HG03097 (cell line): ENCODE measurements around the gene CEL.

Source experiments
- ATAC-seq: cut with Tn5 transposase; IDR thresholded peaks from one replicate; pipeline ENCODE4 v1.9.1; 2021; ENCODE audit not compliant: unreplicated experiment, low FRiP score

Gene CEL

GRCh38 chr9:133101356-133102189, 39.8 kb downstream of the CEL start:
- ATAC-seq, result no peak

- ATAC-seq, result no peak
Observed at GRCh38 chr9:133102190-133103021, 40.6 kb downstream of the CEL start.

GRCh38 chr9:133103183-133103986, 41.6 kb downstream of the CEL start:
- ATAC-seq, result no peak

- ATAC-seq, result no peak
Observed at GRCh38 chr9:133103987-133104505, 42.3 kb downstream of the CEL start.

GRCh38 chr9:133104718-133105460, 43.1 kb downstream of the CEL start:
- ATAC-seq, result no peak

- ATAC-seq, result no peak
Observed at GRCh38 chr9:133105461-133105770, 43.6 kb downstream of the CEL start.

- ATAC-seq, result no peak
Observed at GRCh38 chr9:133106511-133107244, 44.9 kb downstream of the CEL start.

GRCh38 chr9:133107245-133107722, 45.5 kb downstream of the CEL start:
- ATAC-seq, result no peak

- ATAC-seq, result no peak
Observed at GRCh38 chr9:133107961-133108793, 46.4 kb downstream of the CEL start.

GRCh38 chr9:133108794-133109641, 47.2 kb downstream of the CEL start:
- ATAC-seq, result no peak

GRCh38 chr9:133109931-133110650, 48.3 kb downstream of the CEL start:
- ATAC-seq, result no peak

GRCh38 chr9:133111808-133112662, 50.3 kb downstream of the CEL start:
- ATAC-seq, result no peak

GRCh38 chr9:133112663-133113026, 50.9 kb downstream of the CEL start:
- no peak for ATAC-seq

- ATAC-seq, result no peak
Observed at GRCh38 chr9:133113163-133113948, 51.6 kb downstream of the CEL start.
